ENCODE results near the gene MLN. TPM values are rescaled to one million over a fixed set of nuclear protein-coding genes. Genes with fewer than 3 reads are reported as not detected.

Gene MLN
- total RNA-seq, 2 donors from 2014 or later = not detected

GRCh38 chr6:33755070-33755869 is 48.5 kb downstream of the MLN start:
- DNase-seq = no peak
- Mint-ChIP-seq H3K36me3 (ENCODE audit: insufficient read depth in 2 of 2) (no peaks in the 10 kb centered on the region), H3K27ac (no peak overlapping the region), H3K4me3 (no peak overlapping the region), H3K27me3 (ENCODE audit: low read depth) (no peaks in the 10 kb centered on the region), H3K4me1 (ENCODE audit: low read depth) (no peaks in the 10 kb centered on the region), H3K9me3 (no peaks in the 10 kb centered on the region)
- no peak for ATAC-seq (replicated peaks in 1 of 2)

- H3K27me3 Mint-ChIP-seq (ENCODE audit: low read depth) = no peaks in the 10 kb centered on the region
- no peaks in the 10 kb centered on the region for H3K9me3 Mint-ChIP-seq
- ATAC-seq (replicated peaks in 1 of 2) = no peak
- no peak overlapping the region for H3K27ac Mint-ChIP-seq
- H3K4me3 Mint-ChIP-seq = no peak overlapping the region
- no peaks in the 10 kb centered on the region for H3K4me1 Mint-ChIP-seq (ENCODE audit: low read depth)
- no peaks in the 10 kb centered on the region for H3K36me3 Mint-ChIP-seq (ENCODE audit: insufficient read depth in 2 of 2)
- DNase-seq = no peak
Observed at GRCh38 chr6:33754222-33754621, 49.6 kb downstream of the MLN start.

GRCh38 chr6:33752646-33753015 is 51.2 kb downstream of the MLN start:
- ATAC-seq (replicated peaks in 1 of 2) (no peak), DNase-seq (no peak)
- no peaks in the 10 kb centered on the region for H3K27me3 Mint-ChIP-seq (ENCODE audit: low read depth)
- no peaks in the 10 kb centered on the region for H3K4me1 Mint-ChIP-seq (ENCODE audit: low read depth)
- H3K36me3 Mint-ChIP-seq (ENCODE audit: insufficient read depth in 2 of 2) = no peaks in the 10 kb centered on the region
- no peak overlapping the region for H3K27ac Mint-ChIP-seq
- H3K4me3 Mint-ChIP-seq = no peak overlapping the region
- no peaks in the 10 kb centered on the region for H3K9me3 Mint-ChIP-seq

- Mint-ChIP-seq H3K27me3 (ENCODE audit: low read depth) (no peaks in the 10 kb centered on the region), H3K4me3 (no peak overlapping the region), H3K9me3 (no peaks in the 10 kb centered on the region), H3K27ac (no peak overlapping the region), H3K36me3 (ENCODE audit: insufficient read depth in 2 of 2) (no peaks in the 10 kb centered on the region), H3K4me1 (ENCODE audit: low read depth) (no peaks in the 10 kb centered on the region)
- DNase-seq (no peak), ATAC-seq (replicated peaks in 1 of 2) (no peak)
Observed at GRCh38 chr6:33751771-33752645, 51.8 kb downstream of the MLN start.

- H3K9me3 Mint-ChIP-seq = no peaks in the 10 kb centered on the region
- DNase-seq (no peak), ATAC-seq (replicated peaks in 1 of 2) (no peak)
- H3K4me3 Mint-ChIP-seq = no peak overlapping the region
- H3K4me1 Mint-ChIP-seq (ENCODE audit: low read depth) = no peaks in the 10 kb centered on the region
- H3K27ac Mint-ChIP-seq = no peak overlapping the region
- no peaks in the 10 kb centered on the region for H3K27me3 Mint-ChIP-seq (ENCODE audit: low read depth)
- H3K36me3 Mint-ChIP-seq (ENCODE audit: insufficient read depth in 2 of 2) = no peaks in the 10 kb centered on the region
Observed at GRCh38 chr6:33750244-33750991, 53.4 kb downstream of the MLN start.

GRCh38 chr6:33749401-33749800 is 54.4 kb downstream of the MLN start:
- ATAC-seq (replicated peaks in 1 of 2) (no peak), DNase-seq (no peak)
- Mint-ChIP-seq H3K4me1 (ENCODE audit: low read depth) (peaks cover under 1% of the 10 kb centered on the region), H3K27me3 (ENCODE audit: low read depth) (no peaks in the 10 kb centered on the region), H3K27ac (no peak overlapping the region), H3K9me3 (no peaks in the 10 kb centered on the region), H3K4me3 (no peak overlapping the region), H3K36me3 (ENCODE audit: insufficient read depth in 2 of 2) (no peaks in the 10 kb centered on the region)

GRCh38 chr6:33748841-33749240 is 55.0 kb downstream of the MLN start:
- no peak for DNase-seq
- ATAC-seq (replicated peaks in 1 of 2) = no peak
- H3K36me3 Mint-ChIP-seq (ENCODE audit: insufficient read depth in 2 of 2) = no peaks in the 10 kb centered on the region
- no peak overlapping the region for H3K4me3 Mint-ChIP-seq
- H3K27me3 Mint-ChIP-seq (ENCODE audit: low read depth) = no peaks in the 10 kb centered on the region
- peaks cover 4% of the 10 kb centered on the region for H3K4me1 Mint-ChIP-seq (ENCODE audit: low read depth)
- no peak overlapping the region for H3K27ac Mint-ChIP-seq
- H3K9me3 Mint-ChIP-seq = no peaks in the 10 kb centered on the region

GRCh38 chr6:33747823-33748222 is 56.0 kb downstream of the MLN start:
- Mint-ChIP-seq H3K4me3 (no peak overlapping the region), H3K4me1 (ENCODE audit: low read depth) (peaks cover 4% of the 10 kb centered on the region), H3K27me3 (ENCODE audit: low read depth) (peaks cover 6% of the 10 kb centered on the region), H3K9me3 (no peaks in the 10 kb centered on the region), H3K36me3 (ENCODE audit: insufficient read depth in 2 of 2) (no peaks in the 10 kb centered on the region), H3K27ac (no peak overlapping the region)
- DNase-seq = no peak
- ATAC-seq (replicated peaks in 1 of 2) = no peak

GRCh38 chr6:33746651-33747100 is 57.1 kb downstream of the MLN start, which contains the start of gene IP6K3:
Gene IP6K3 (minus strand): TSS chr6:33746905. CDS start chr6:33735476, 11,429 bp downstream.
- Mint-ChIP-seq H3K4me3 (no peak within 1 kb of the TSS), H3K36me3 (ENCODE audit: insufficient read depth in 2 of 2) (no peaks in the 10 kb centered on the region), H3K4me1 (ENCODE audit: low read depth) (peaks cover 4% of the 10 kb centered on the region), H3K9me3 (no peaks in the 10 kb centered on the region), H3K27me3 (ENCODE audit: low read depth) (peaks cover 16% of the 10 kb centered on the region), H3K27ac (no peak within 1 kb of the TSS)
- ATAC-seq (replicated peaks in 1 of 2) (no peak), DNase-seq (no peak)

- H3K27me3 Mint-ChIP-seq (ENCODE audit: low read depth) = peaks cover 16% of the 10 kb centered on the region
- peaks cover 4% of the 10 kb centered on the region for H3K4me1 Mint-ChIP-seq (ENCODE audit: low read depth)
- no peak overlapping the region for H3K27ac Mint-ChIP-seq
- no peak for ATAC-seq (replicated peaks in 1 of 2)
- no peaks in the 10 kb centered on the region for H3K9me3 Mint-ChIP-seq
- H3K36me3 Mint-ChIP-seq (ENCODE audit: insufficient read depth in 2 of 2) = no peaks in the 10 kb centered on the region
- no peak for DNase-seq
- H3K4me3 Mint-ChIP-seq = no peak overlapping the region
Observed at GRCh38 chr6:33746036-33746600, 57.7 kb downstream of the MLN start.

GRCh38 chr6:33745548-33745947 is 58.3 kb downstream of the MLN start:
- Mint-ChIP-seq H3K27ac (no peak overlapping the region), H3K36me3 (ENCODE audit: insufficient read depth in 2 of 2) (no peaks in the 10 kb centered on the region), H3K4me3 (no peak overlapping the region), H3K9me3 (no peaks in the 10 kb centered on the region), H3K27me3 (ENCODE audit: low read depth) (peaks cover 16% of the 10 kb centered on the region), H3K4me1 (ENCODE audit: low read depth) (peaks cover 4% of the 10 kb centered on the region)
- ATAC-seq (replicated peaks in 1 of 2) (no peak), DNase-seq (no peak)

- H3K9me3 Mint-ChIP-seq = no peaks in the 10 kb centered on the region
- H3K36me3 Mint-ChIP-seq (ENCODE audit: insufficient read depth in 2 of 2) = no peaks in the 10 kb centered on the region
- no peak overlapping the region for H3K4me3 Mint-ChIP-seq
- ATAC-seq (replicated peaks in 1 of 2) = no peak
- H3K27me3 Mint-ChIP-seq (ENCODE audit: low read depth) = peaks cover 16% of the 10 kb centered on the region
- no peak for DNase-seq
- no peak overlapping the region for H3K27ac Mint-ChIP-seq
- H3K4me1 Mint-ChIP-seq (ENCODE audit: low read depth) = peaks cover 4% of the 10 kb centered on the region
Observed at GRCh38 chr6:33744895-33745546, 58.8 kb downstream of the MLN start.
